ENCODE data around the gene TSC22D2. TPM values are rescaled to one million over a fixed set of nuclear protein-coding genes. Genes with fewer than 3 reads are reported as not detected.

Gene TSC22D2
- total RNA-seq, 1 donor from 2014 or later = 29.2 TPM

DNA sequence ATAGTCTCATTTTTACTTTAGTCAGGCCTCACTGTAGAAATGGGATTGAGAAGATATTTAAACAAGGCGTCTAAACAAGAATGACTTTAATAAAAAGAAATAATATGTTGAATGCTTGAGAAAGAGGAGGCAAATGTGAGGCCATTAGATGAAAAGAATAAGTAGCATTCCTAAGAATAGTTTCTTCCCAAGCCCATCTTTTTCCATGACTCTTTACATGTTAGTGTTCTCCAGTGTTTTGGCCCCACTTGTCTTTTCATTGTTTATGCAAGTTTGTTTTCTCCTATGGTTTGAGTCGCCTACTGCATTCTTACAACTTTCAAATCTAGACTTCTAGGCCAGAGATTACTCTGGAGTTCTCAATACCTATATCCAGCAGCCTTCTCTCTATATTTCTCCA is 39.0 kb downstream of the TSC22D2 start:
- intact Hi-C loops (cut with DNase I) = no loop called here
- H3K4me3 ChIP-seq = no peak overlapping the region
- H3K27me3 ChIP-seq = no peaks in the 10 kb centered on the region
- no peaks in the 10 kb centered on the region for H3K36me3 ChIP-seq
- peaks cover 22% of the 10 kb centered on the region for H3K4me1 ChIP-seq
- TF ChIP-seq, protein P1, sequence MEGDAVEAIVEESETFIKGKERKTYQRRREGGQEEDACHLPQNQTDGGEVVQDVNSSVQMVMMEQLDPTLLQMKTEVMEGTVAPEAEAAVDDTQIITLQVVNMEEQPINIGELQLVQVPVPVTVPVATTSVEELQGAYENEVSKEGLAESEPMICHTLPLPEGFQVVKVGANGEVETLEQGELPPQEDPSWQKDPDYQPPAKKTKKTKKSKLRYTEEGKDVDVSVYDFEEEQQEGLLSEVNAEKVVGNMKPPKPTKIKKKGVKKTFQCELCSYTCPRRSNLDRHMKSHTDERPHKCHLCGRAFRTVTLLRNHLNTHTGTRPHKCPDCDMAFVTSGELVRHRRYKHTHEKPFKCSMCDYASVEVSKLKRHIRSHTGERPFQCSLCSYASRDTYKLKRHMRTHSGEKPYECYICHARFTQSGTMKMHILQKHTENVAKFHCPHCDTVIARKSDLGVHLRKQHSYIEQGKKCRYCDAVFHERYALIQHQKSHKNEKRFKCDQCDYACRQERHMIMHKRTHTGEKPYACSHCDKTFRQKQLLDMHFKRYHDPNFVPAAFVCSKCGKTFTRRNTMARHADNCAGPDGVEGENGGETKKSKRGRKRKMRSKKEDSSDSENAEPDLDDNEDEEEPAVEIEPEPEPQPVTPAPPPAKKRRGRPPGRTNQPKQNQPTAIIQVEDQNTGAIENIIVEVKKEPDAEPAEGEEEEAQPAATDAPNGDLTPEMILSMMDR (IDR thresholded peaks at IDR 0.05) = no peak
- ATAC-seq (no peak), DNase-seq (no peak)
- H3K9me3 ChIP-seq = no peaks in the 10 kb centered on the region
- no peak overlapping the region for H3K27ac ChIP-seq

- H3K4me1 ChIP-seq = peaks cover 22% of the 10 kb centered on the region
- H3K9me3 ChIP-seq = no peaks in the 10 kb centered on the region
- no peaks in the 10 kb centered on the region for H3K36me3 ChIP-seq
- H3K4me3 ChIP-seq = no peak overlapping the region
- no peaks in the 10 kb centered on the region for H3K27me3 ChIP-seq
- ATAC-seq (peak; percentile 46), DNase-seq (no peak)
- no peak overlapping the region for H3K27ac ChIP-seq
- intact Hi-C loops (cut with DNase I) = no loop called here
- TF ChIP-seq, protein P1 (IDR thresholded peaks at IDR 0.05) = no peak
These were observed 39.8 kb downstream of the TSC22D2 start for GRCh38 chr3:150447631-150448465.

DNA sequence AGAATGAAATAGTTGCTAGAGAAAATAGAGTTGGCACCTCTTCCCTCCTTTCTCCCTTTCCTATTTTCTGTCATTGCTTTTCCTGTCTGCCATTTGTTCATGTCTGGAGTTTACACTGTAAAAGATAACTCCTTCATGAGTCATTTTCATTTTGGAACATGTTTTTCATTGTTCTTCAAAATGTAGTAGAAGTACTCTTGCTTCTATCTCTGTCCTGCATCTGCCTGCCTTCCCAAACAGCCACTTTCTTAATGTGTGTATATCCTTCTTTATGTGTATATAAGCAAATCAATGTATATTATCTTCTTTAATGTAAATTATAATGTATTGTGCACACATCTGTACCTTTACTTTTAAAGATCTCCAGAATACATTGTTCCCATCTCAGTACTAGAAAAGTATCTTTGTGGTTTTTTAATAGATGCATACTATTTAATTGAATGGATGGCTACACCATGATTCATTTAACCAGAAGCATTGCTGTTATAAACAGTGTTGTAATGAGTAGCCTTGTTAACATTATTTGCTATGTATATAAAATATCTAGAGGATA is 41.1 kb downstream of the TSC22D2 start:
- intact Hi-C loops (cut with DNase I) = no loop called here
- DNase-seq = no peak
- no peaks in the 10 kb centered on the region for H3K36me3 ChIP-seq
- ATAC-seq = no peak
- H3K4me3 ChIP-seq = no peak overlapping the region
- no peaks in the 10 kb centered on the region for H3K9me3 ChIP-seq
- TF ChIP-seq, protein P1 (IDR thresholded peaks at IDR 0.05) = no peak
- H3K27ac ChIP-seq = no peak overlapping the region
- peaks cover 22% of the 10 kb centered on the region for H3K4me1 ChIP-seq
- H3K27me3 ChIP-seq = no peaks in the 10 kb centered on the region

GRCh38 chr3:150450916-150451315 is 42.8 kb downstream of the TSC22D2 start:
- TF ChIP-seq, protein P1 (IDR thresholded peaks at IDR 0.05) = no peak
- H3K27me3 ChIP-seq = no peaks in the 10 kb centered on the region
- intact Hi-C loops (cut with DNase I) = no loop called here
- DNase-seq (no peak), ATAC-seq (peak; percentile 25)
- H3K4me1 ChIP-seq = peaks cover 22% of the 10 kb centered on the region
- H3K36me3 ChIP-seq = no peaks in the 10 kb centered on the region
- H3K4me3 ChIP-seq = no peak overlapping the region
- no peak overlapping the region for H3K27ac ChIP-seq
- no peaks in the 10 kb centered on the region for H3K9me3 ChIP-seq

DNA sequence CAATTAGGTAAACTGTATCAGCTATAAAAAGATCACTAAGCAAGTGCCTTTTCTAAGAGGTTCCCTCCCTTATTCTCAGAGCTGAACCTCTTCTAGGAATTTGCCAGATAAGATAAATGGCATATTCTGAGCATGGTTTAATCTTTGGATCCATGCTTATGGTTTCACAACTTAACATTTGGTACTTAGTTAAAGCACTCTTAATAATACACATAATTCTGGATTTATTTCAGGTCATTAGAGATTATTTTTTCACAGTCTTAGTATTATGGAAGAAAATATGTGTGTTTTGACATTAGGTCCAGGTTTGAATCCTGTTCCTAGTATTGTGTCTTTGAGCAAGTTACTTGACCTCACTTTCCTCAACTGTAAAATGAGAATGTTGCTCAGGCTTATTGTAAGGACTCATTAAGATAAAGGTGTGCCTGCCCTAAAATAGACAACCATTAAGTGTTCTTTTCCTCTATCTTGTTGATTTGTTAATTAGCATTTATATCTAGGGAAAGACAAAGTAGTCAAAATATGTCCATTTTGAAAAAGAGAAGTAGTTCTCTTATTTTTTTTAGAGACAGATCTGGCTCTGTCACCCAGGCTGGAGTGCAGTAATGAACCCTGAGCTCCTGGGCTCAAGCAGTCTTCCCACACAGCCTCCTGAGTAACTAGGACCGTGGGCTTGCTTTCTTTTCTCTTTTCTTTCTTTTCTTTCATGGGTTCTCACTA is 43.4 kb downstream of the TSC22D2 start:
- H3K27ac ChIP-seq = peak overlapping the region; percentile 2
- intact Hi-C loops (cut with DNase I) = no loop called here
- ATAC-seq (no peak), DNase-seq (no peak)
- H3K4me1 ChIP-seq = peaks cover 22% of the 10 kb centered on the region
- H3K4me3 ChIP-seq = no peak overlapping the region
- no peaks in the 10 kb centered on the region for H3K9me3 ChIP-seq
- H3K36me3 ChIP-seq = no peaks in the 10 kb centered on the region
- TF ChIP-seq, protein P1 (IDR thresholded peaks at IDR 0.05) = no peak
- no peaks in the 10 kb centered on the region for H3K27me3 ChIP-seq
